HL-60 (cell line): ENCODE data around the gene OBP2A.

Source experiments
- DNase-seq, 2 experiments: peaks; one replicate each; pipeline ENCODE4 v3.0.0-alpha.2; 2010 to 2020; ENCODE audit warnings: low read depth in 1 of 2, low spot score in 1 of 2
- H3K27ac ChIP-seq: fragments of 250-450 bp; sonication (Bioruptor Pico); replicated peaks from 2 replicates; pipeline ENCODE4 v1.5.1; 2020; ENCODE audit warnings: mild to moderate bottlenecking, moderate library complexity
- H3K27me3 ChIP-seq: fragments of 250-450 bp; sonication (Bioruptor Pico); 2 replicates; pipeline ENCODE4 v1.5.1; 2021; ENCODE audit warnings: mild to moderate bottlenecking, moderate library complexity; ENCODE audit not compliant: insufficient read depth, poor library complexity, severe bottlenecking
- H3K4me3 ChIP-seq: replicated peaks from 2 replicates; pipeline ENCODE4 v1.5.1; 2011; ENCODE audit warnings: mild to moderate bottlenecking, control low read depth, low read length; ENCODE audit not compliant: insufficient read depth
- GABPA ChIP-seq: IDR thresholded peaks from 2 replicates; pipeline ENCODE4 v1.6.1; 2012; ENCODE audit warnings: low read depth
- POLR2AphosphoS5 ChIP-seq: IDR thresholded peaks from 2 replicates; pipeline ENCODE4 v1.6.1; 2012; ENCODE audit warnings: low read depth
- REST ChIP-seq: IDR thresholded peaks from 2 replicates; pipeline ENCODE4 v1.6.1; 2012; ENCODE audit warnings: low read depth; ENCODE audit not compliant: insufficient replicate concordance
- SPI1 ChIP-seq: IDR thresholded peaks from 2 replicates; pipeline ENCODE4 v1.6.1; 2012; ENCODE audit warnings: low read depth, mild to moderate bottlenecking, borderline replicate concordance
- TF ChIP-seq, protein P1 (sequence below): IDR thresholded peaks from one replicate; pipeline ENCODE4 v1.5.1; 2011; ENCODE audit warnings: low read length, control low read depth, inconsistent platforms; ENCODE audit not compliant: insufficient read depth

OBP2A gene

DNA sequence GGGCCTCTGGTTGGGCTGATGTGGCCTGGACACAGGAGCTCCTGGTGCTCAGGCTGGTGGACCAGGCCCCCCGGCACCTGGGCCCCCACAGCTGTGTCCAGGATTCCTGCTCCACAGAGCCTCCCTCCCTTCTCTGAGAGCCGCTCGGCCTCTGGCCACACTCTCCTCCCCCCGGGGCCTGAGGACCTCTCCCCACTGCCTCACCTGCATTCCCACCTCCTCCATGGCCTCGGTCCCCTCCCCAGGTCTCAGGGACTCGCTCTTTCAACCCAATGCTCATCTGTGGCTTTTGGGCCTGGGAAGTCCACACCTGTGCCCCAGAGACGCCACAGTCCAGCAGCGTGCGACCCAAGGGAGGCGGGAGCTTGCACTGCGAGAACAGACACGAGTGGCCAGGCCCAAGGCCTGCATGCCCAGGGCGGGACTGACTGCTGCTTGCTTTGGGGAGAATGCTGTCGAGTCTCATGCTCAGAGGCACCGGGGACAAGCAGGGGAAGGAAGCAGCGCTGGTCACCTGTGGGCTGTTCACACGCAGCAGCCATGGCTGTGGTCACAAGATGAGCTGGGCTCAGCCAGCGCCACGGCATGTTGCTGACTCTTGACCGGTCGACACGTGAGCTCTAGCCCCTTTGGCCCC, 30.2 kb downstream of the OBP2A start:
- H3K4me3 ChIP-seq = no peak overlapping the region
- H3K27me3 ChIP-seq = no peaks in the 10 kb centered on the region
- no peak for TF ChIP-seq GABPA
- TF ChIP-seq REST = no peak
- no peak for TF ChIP-seq SPI1
- no peak for TF ChIP-seq POLR2AphosphoS5
- TF ChIP-seq, protein P1, sequence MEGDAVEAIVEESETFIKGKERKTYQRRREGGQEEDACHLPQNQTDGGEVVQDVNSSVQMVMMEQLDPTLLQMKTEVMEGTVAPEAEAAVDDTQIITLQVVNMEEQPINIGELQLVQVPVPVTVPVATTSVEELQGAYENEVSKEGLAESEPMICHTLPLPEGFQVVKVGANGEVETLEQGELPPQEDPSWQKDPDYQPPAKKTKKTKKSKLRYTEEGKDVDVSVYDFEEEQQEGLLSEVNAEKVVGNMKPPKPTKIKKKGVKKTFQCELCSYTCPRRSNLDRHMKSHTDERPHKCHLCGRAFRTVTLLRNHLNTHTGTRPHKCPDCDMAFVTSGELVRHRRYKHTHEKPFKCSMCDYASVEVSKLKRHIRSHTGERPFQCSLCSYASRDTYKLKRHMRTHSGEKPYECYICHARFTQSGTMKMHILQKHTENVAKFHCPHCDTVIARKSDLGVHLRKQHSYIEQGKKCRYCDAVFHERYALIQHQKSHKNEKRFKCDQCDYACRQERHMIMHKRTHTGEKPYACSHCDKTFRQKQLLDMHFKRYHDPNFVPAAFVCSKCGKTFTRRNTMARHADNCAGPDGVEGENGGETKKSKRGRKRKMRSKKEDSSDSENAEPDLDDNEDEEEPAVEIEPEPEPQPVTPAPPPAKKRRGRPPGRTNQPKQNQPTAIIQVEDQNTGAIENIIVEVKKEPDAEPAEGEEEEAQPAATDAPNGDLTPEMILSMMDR = no peak
- H3K27ac ChIP-seq = no peak overlapping the region
- DNase-seq = no peak

GRCh38 chr9:135577256-135577655, 31.3 kb downstream of the OBP2A start:
- Histone ChIP-seq H3K27me3 (no peaks in the 10 kb centered on the region), H3K27ac (no peak overlapping the region), H3K4me3 (no peak overlapping the region)
- no peak for DNase-seq
- TF ChIP-seq GABPA (no peak), POLR2AphosphoS5 (no peak), REST (no peak), SPI1 (no peak)
- TF ChIP-seq, protein P1 = no peak

DNA sequence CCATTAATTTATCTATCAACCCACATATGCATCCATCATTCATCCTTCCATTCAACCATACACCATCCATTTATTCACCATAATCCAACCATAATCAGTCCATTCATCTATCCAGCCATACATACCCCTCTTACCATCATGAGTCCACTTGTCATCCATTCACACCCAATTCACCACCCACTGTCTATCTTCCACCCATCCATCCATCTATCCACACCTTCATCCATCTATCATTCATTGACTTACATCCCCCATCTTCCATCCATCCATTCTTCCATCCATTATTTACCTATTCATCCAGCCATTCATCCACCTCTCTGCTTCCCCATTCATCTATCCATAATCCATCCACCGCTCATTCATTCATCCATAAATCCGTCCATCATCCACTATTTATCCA, 33.4 kb downstream of the OBP2A start:
- TF ChIP-seq GABPA = no peak
- TF ChIP-seq, protein P1 = no peak
- no peak for TF ChIP-seq SPI1
- no peak for TF ChIP-seq POLR2AphosphoS5
- TF ChIP-seq REST = no peak
- no peak for DNase-seq
- no peak overlapping the region for H3K27ac ChIP-seq
- no peaks in the 10 kb centered on the region for H3K27me3 ChIP-seq
- H3K4me3 ChIP-seq = no peak overlapping the region
